DOHH2 (cell line): Measurements from ENCODE around the gene CFAP221.

Experiments
- H3F3A ChIP-seq: fragments of 200-600 bp; sonication (generic), shearing (Covaris generic); 2 replicates; pipeline ENCODE4 v1.6.0; 2016; ENCODE audit warnings: antibody characterized with exemption, mild to moderate bottlenecking; ENCODE audit not compliant: control insufficient read depth, insufficient read depth
- H3K27ac ChIP-seq: fragments of 200-600 bp; sonication (generic); 2 replicates; pipeline ENCODE4 v1.5.1; 2014; ENCODE audit warnings: low read depth, mild to moderate bottlenecking, low read length, moderate library complexity
- H3K27me3 ChIP-seq: fragments of 200-600 bp; sonication (generic); 2 replicates; pipeline ENCODE4 v1.6.1; 2014; ENCODE audit warnings: mild to moderate bottlenecking, low read length, mixed read lengths; ENCODE audit not compliant: control insufficient read depth
- H3K36me3 ChIP-seq: fragments of 200-600 bp; sonication (generic); 2 replicates; pipeline ENCODE4 v1.6.1; 2014; ENCODE audit warnings: mild to moderate bottlenecking, low read length, moderate library complexity, mixed read lengths; ENCODE audit not compliant: control insufficient read depth
- H3K4me1 ChIP-seq: fragments of 200-600 bp; sonication (generic); 2 replicates; pipeline ENCODE4 v1.6.1; 2014; ENCODE audit warnings: mild to moderate bottlenecking, low read length, mixed read lengths; ENCODE audit not compliant: control insufficient read depth
- H3K4me2 ChIP-seq: fragments of 200-600 bp; sonication (generic); 2 replicates; pipeline ENCODE4 v1.6.0; 2014; ENCODE audit warnings: mild to moderate bottlenecking, low read length, moderate library complexity
- H3K4me3 ChIP-seq: fragments of 200-600 bp; sonication (generic); 2 replicates; pipeline ENCODE4 v1.5.1; 2014; ENCODE audit warnings: mild to moderate bottlenecking, low read length, mixed read lengths
- H3K79me2 ChIP-seq: fragments of 200-600 bp; sonication (generic); 2 replicates; pipeline ENCODE4 v1.6.1; 2014; ENCODE audit warnings: mild to moderate bottlenecking, low read length, mixed read lengths; ENCODE audit not compliant: control insufficient read depth
- H3K9me2 ChIP-seq: fragments of 200-600 bp; sonication (generic); replicated peaks from 2 replicates; pipeline ENCODE4 v1.6.1; 2014; ENCODE audit warnings: mild to moderate bottlenecking, low read length, mixed read lengths; ENCODE audit not compliant: control insufficient read depth
- H3K9me3 ChIP-seq: fragments of 200-600 bp; sonication (generic); 2 replicates; pipeline ENCODE4 v1.6.1; 2014; ENCODE audit warnings: antibody characterized with exemption, low read length, mixed read lengths; ENCODE audit not compliant: control insufficient read depth, insufficient read depth
- H4K20me1 ChIP-seq: fragments of 200-600 bp; sonication (generic); 2 replicates; pipeline ENCODE4 v1.6.0; 2014; ENCODE audit warnings: low read depth, mild to moderate bottlenecking, antibody characterized with exemption, low read length, moderate library complexity; ENCODE audit not compliant: control insufficient read depth, insufficient read depth
- CTCF ChIP-seq: fragments of 200-600 bp; sonication (generic); IDR thresholded peaks from one replicate; pipeline ENCODE4 v1.5.1; 2014; ENCODE audit warnings: antibody characterized with exemption, mild to moderate bottlenecking, low read depth, low read length; ENCODE audit not compliant: poor library complexity, severe bottlenecking
- EZH2phosphoT487 ChIP-seq: fragments of 200-600 bp; sonication (generic); IDR thresholded peaks from 2 replicates; pipeline ENCODE4 v1.6.1; 2017; ENCODE audit warnings: borderline replicate concordance, mild to moderate bottlenecking, antibody characterized with exemption, low read length, moderate library complexity, mixed read lengths

The CFAP221 gene

GRCh38 chr2:119681868-119682220, 137.6 kb downstream of the CFAP221 start:
- H3K9me3 ChIP-seq = no peaks in the 10 kb centered on the region
- peaks cover 24% of the 10 kb centered on the region for H3K36me3 ChIP-seq
- no peak overlapping the region for H3K4me2 ChIP-seq
- TF ChIP-seq CTCF (no peak), EZH2phosphoT487 (no peak)
- peaks cover 3% of the 10 kb centered on the region; the same call in 1 of the 2 replicates for H4K20me1 ChIP-seq
- no peaks in the 10 kb centered on the region for H3F3A ChIP-seq
- H3K27me3 ChIP-seq = no peaks in the 10 kb centered on the region
- H3K79me2 ChIP-seq = peaks cover 28% of the 10 kb centered on the region
- H3K4me1 ChIP-seq = peaks cover 9% of the 10 kb centered on the region
- H3K27ac ChIP-seq = no peak overlapping the region
- H3K9me2 ChIP-seq = no peaks in the 10 kb centered on the region
- H3K4me3 ChIP-seq = no peak overlapping the region

DNA sequence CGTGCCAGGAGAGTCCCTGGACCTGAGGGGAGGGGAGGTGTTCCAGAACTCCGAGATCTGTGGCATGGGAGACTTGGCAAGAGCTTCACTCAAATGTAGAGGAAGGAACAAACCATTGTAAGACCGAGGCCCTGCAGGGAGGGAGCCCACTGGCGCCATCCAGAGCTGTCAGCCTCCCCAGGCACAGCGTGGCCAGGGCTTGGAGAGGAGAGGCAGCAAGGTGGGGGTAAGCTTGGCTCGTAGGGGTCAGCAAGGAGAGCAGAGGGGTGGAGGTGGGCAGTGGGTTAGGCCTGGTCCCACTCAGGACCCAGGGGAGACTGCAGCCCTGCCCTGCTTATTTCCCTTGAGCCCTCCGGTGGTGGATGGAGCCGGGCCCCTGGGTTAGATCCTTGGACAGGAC, 138.3 kb downstream of the CFAP221 start:
- peaks cover 28% of the 10 kb centered on the region for H3K79me2 ChIP-seq
- H3K27me3 ChIP-seq = no peaks in the 10 kb centered on the region
- peaks cover 3% of the 10 kb centered on the region; the same call in 1 of the 2 replicates for H4K20me1 ChIP-seq
- H3K4me1 ChIP-seq = peaks cover 9% of the 10 kb centered on the region
- H3K9me3 ChIP-seq = no peaks in the 10 kb centered on the region
- TF ChIP-seq CTCF (no peak), EZH2phosphoT487 (no peak)
- H3K27ac ChIP-seq = no peak overlapping the region
- H3F3A ChIP-seq = no peaks in the 10 kb centered on the region
- no peak overlapping the region for H3K4me3 ChIP-seq
- H3K36me3 ChIP-seq = peaks cover 24% of the 10 kb centered on the region
- no peaks in the 10 kb centered on the region for H3K9me2 ChIP-seq
- no peak overlapping the region for H3K4me2 ChIP-seq

DNA sequence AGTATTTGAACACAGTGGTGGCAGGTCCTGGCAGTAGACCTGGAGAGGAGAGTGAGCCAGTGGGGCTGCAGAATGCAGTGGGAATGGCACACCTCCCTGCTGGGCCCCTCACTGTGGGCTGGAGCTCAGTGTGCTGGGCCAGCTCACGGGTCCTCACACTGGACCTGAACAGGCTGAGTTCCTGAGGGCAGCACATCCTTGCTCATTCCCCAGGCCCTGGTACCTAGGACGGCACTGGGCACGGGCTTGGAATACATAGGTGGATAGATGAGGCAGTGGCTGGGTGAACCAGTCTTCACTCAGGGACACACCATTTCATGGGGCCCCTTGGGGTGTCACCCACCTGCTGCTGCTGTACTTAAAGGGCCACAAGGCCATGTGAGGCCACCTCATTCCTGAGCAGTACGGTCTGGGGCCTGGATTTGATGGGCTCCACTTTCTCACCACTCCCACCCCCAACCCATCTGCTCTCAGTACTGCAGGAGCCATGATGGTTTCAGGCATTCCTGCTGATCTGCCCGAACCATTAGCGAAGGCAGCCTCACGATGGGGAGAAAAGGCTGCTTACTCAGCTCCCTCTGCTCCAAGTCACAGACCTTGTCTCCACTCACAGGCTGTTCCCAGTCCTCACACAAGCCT, 138.9 kb downstream of the CFAP221 start:
- no peaks in the 10 kb centered on the region for H3K9me3 ChIP-seq

More for the DNA sequence above, 138.9 kb downstream of the CFAP221 start:
- Histone ChIP-seq H3K9me2 (no peaks in the 10 kb centered on the region), H3F3A (no peaks in the 10 kb centered on the region), H3K4me1 (peaks cover 9% of the 10 kb centered on the region), H3K27ac (no peak overlapping the region), H3K79me2 (peaks cover 28% of the 10 kb centered on the region), H3K27me3 (no peaks in the 10 kb centered on the region), H4K20me1 (peaks cover 3% of the 10 kb centered on the region; the same call in 1 of the 2 replicates), H3K36me3 (peaks cover 25% of the 10 kb centered on the region), H3K4me3 (no peak overlapping the region), H3K4me2 (no peak overlapping the region)
- TF ChIP-seq CTCF = no peak
- no peak for TF ChIP-seq EZH2phosphoT487
